Measurements from ENCODE around the gene RS1. TPM values are rescaled to one million over a fixed set of nuclear protein-coding genes. Genes with fewer than 3 reads are reported as not detected.

RS1 gene
- total and polyA plus RNA-seq, 2 of the 13 experiments (the other 11 are each of a cell fraction or from before 2014, with no cell fraction given): not detected

- TF ChIP-seq SRSF4 (IDR thresholded peaks at IDR 0.05; ENCODE audit: low read depth, low read length, poor library complexity, severe bottlenecking): no peak
- TF ChIP-seq GMEB1 (CRISPR knock-in tag; IDR thresholded peaks at IDR 0.05; ENCODE audit: borderline replicate concordance): no peak
- TF ChIP-seq TGIF2 (CRISPR knock-in tag; IDR thresholded peaks at IDR 0.05): no peak
- TF ChIP-seq ZNF562 (CRISPR knock-in tag; IDR thresholded peaks at IDR 0.05; ENCODE audit: borderline replicate concordance): no peak
- TF ChIP-seq KDM1A (CRISPR knock-in tag; IDR thresholded peaks at IDR 0.05): no peak
Observed at GRCh38 chrX:18707426-18708049, 35.6 kb upstream of the RS1 start, which contains the start of gene PPEF1 (continued).

GRCh38 chrX:18702362-18703195, 30.7 kb upstream of the RS1 start:
- WGBS (ENCODE audit: low lambda C conversion rate): 39% methylated on average over 12 of the region's 12 CpGs
- no peak overlapping the region for H3K4me3 ChIP-seq (replicated peaks in 1 of 3; ENCODE audit: insufficient read depth in 1 of 3, low read depth in 2 of 3, low read length in 3 of 3)
- H3K4me1 ChIP-seq (ENCODE audit: insufficient read depth, low read length): no peaks in the 10 kb centered on the region
- ATAC-seq (no peak), DNase-seq (ENCODE audit: low spot score) (no peak), FAIRE-seq (no peak)
- ChIA-PET CTCF (ENCODE audit: low intra/inter-chr PET ratio, low total read pairs) (no interaction called here), POLR2A (no interaction called here)
- H3K27me3 ChIP-seq (ENCODE audit: control insufficient read depth in 1 of 2, insufficient read depth in 2 of 2, low read length in 2 of 2): no peaks in the 10 kb centered on the region
- H3K9ac ChIP-seq (ENCODE audit: insufficient read depth, low read depth, low read length): no peak overlapping the region
- intact Hi-C loops (cut with micrococcal nuclease; ENCODE audit: unreplicated experiment): no loop called here
- H3K79me2 ChIP-seq (ENCODE audit: insufficient read depth, low read length): no peaks in the 10 kb centered on the region
- no peak overlapping the region for H3K27ac ChIP-seq (ENCODE audit: extremely low read length, insufficient read depth, low read length)
- no peak overlapping the region for H2AFZ ChIP-seq (ENCODE audit: low read length)
- in situ Hi-C loops (cut with HindIII; ENCODE audit: extremely low pct_ligation_motif_present, low pct_unique_long_range_greater_than_20kb): no loop called here
- no peaks in the 10 kb centered on the region for H4K20me1 ChIP-seq (ENCODE audit: insufficient read depth, low read length)
- H3K36me3 ChIP-seq (replicated peaks in 1 of 2; ENCODE audit: control insufficient read depth in 1 of 2, insufficient read depth in 2 of 2, low read length in 2 of 2): no peaks in the 10 kb centered on the region
- BruUV-seq (replicated peaks): no TSS peak
- no peaks in the 10 kb centered on the region for H3K9me3 ChIP-seq (ENCODE audit: low read length)
- no peak overlapping the region for H3K4me2 ChIP-seq (ENCODE audit: low read depth, low read length)
- TF ChIP-seq FOXK2 (IDR thresholded peaks at IDR 0.05): no peak
- TF ChIP-seq PRDM10 (CRISPR knock-in tag; IDR thresholded peaks at IDR 0.05; ENCODE audit: low read depth): no peak
- TF ChIP-seq SAP130 (CRISPR knock-in tag; IDR thresholded peaks at IDR 0.05; ENCODE audit: low read depth): no peak
- TF ChIP-seq PBX2 (CRISPR knock-in tag; IDR thresholded peaks at IDR 0.05): no peak
- no peak for TF ChIP-seq NR2F2 (IDR thresholded peaks at IDR 0.05; ENCODE audit: borderline replicate concordance, low read depth)
- TF ChIP-seq ZFP36 (IDR thresholded peaks at IDR 0.05; ENCODE audit: borderline replicate concordance, low read depth, low read length, partially characterized antibody): no peak
- no peak for TF ChIP-seq SP1 (IDR thresholded peaks at IDR 0.05)
- no peak for TF ChIP-seq SP1 (CRISPR knock-in tag; IDR thresholded peaks at IDR 0.05)
- TF ChIP-seq THAP11 (CRISPR knock-in tag; IDR thresholded peaks at IDR 0.05): no peak
- TF ChIP-seq RAD51 (IDR thresholded peaks at IDR 0.05; ENCODE audit: borderline replicate concordance): no peak
- TF ChIP-seq RBAK (CRISPR knock-in tag; IDR thresholded peaks at IDR 0.05): no peak
- TF ChIP-seq ZNF317 (CRISPR knock-in tag; IDR thresholded peaks at IDR 0.05): no peak
- TF ChIP-seq TAF15 (IDR thresholded peaks at IDR 0.05; ENCODE audit: low read depth, low read length, poor library complexity, severe bottlenecking): no peak
